GM12891 (cell line): ENCODE measurements around the gene ZEB2.

Experiments
- DNase-seq: peaks from one replicate; pipeline ENCODE4 v3.0.0; 2011; ENCODE audit warnings: low spot score; ENCODE audit not compliant: insufficient read length
- FAIRE-seq: peaks from 2 replicates; lab custom pipeline; 2011; peaks lifted over from hg19 to GRCh38; lab: Jason Lieb, UNC
- PAX5 ChIP-seq: IDR thresholded peaks from 2 replicates; pipeline ENCODE4 v1.6.1; 2011; ENCODE audit warnings: low read length, moderate library complexity, mild to moderate bottlenecking; ENCODE audit not compliant: insufficient read depth, severe bottlenecking
- POLR2A ChIP-seq: IDR thresholded peaks from 2 replicates; pipeline ENCODE4 v1.6.1; 2011; ENCODE audit warnings: low read depth, low read length, control low read depth
- POLR2AphosphoS5 ChIP-seq: IDR thresholded peaks from 2 replicates; pipeline ENCODE4 v1.6.1; 2011; ENCODE audit warnings: low read depth, low read length, control low read depth
- POU2F2 ChIP-seq: IDR thresholded peaks from 2 replicates; pipeline ENCODE4 v1.6.1; 2011; ENCODE audit warnings: low read depth, mild to moderate bottlenecking, control low read depth, low read length, moderate library complexity
- SPI1 ChIP-seq: IDR thresholded peaks from 2 replicates; pipeline ENCODE4 v1.6.1; 2011; ENCODE audit warnings: low read depth, low read length, control low read depth

The ZEB2 gene

GRCh38 chr2:144339048-144339447 lies 180.9 kb downstream of the ZEB2 start:
- FAIRE-seq (no peak), DNase-seq (no peak)
- no peak for TF ChIP-seq PAX5
- TF ChIP-seq POLR2A: no peak

GRCh38 chr2:144334551-144334950 lies 185.4 kb downstream of the ZEB2 start:
- TF ChIP-seq POU2F2 (no peak), PAX5 (no peak), POLR2A (no peak), POLR2AphosphoS5 (no peak), SPI1 (no peak)
- DNase-seq (no peak), FAIRE-seq (no peak)
